CD4-positive, alpha-beta T cell treated with Interleukin-15 for 4 hours (primary cell): Measurements from ENCODE around the gene GRPEL1.
"Not testable (repeated sequence)": the region's sequence is repeated elsewhere in the genome, so short reads cannot be mapped to it uniquely, and the experiment has no call there.

ENCODE experiments used
- DNase-seq: peaks from one replicate; pipeline ENCODE4 v3.0.0-alpha.2; 2020; ENCODE audit warnings: low spot score

The GRPEL1 gene

GRCh38 chr4:7089213-7089986 is 21.5 kb upstream of the GRPEL1 start:
- DNase-seq, result no peak

DNA sequence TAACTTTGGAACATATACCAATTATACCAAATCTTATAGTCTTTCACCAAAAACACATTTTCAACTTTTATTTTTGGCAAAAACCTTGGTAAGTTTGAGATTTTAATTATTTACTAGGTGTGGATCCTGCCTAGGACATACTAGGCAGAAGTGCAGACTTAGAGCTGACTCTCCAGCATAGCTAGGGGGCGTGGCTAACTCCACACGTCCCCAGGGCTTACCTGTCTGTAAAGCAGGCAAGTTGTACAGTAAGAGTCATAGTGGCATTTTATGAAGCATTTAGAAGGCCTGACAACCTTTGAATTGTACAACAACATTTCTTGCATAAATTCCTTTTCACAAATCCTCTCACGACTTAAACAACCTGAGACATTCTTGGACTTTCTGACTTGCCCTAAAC is 19.2 kb upstream of the GRPEL1 start:
- no peak for DNase-seq

GRCh38 chr4:7086384-7086783 is 18.5 kb upstream of the GRPEL1 start:
- no peak for DNase-seq

GRCh38 chr4:7084564-7084961 is 16.7 kb upstream of the GRPEL1 start:
- not testable (repeated sequence) for DNase-seq

DNA sequence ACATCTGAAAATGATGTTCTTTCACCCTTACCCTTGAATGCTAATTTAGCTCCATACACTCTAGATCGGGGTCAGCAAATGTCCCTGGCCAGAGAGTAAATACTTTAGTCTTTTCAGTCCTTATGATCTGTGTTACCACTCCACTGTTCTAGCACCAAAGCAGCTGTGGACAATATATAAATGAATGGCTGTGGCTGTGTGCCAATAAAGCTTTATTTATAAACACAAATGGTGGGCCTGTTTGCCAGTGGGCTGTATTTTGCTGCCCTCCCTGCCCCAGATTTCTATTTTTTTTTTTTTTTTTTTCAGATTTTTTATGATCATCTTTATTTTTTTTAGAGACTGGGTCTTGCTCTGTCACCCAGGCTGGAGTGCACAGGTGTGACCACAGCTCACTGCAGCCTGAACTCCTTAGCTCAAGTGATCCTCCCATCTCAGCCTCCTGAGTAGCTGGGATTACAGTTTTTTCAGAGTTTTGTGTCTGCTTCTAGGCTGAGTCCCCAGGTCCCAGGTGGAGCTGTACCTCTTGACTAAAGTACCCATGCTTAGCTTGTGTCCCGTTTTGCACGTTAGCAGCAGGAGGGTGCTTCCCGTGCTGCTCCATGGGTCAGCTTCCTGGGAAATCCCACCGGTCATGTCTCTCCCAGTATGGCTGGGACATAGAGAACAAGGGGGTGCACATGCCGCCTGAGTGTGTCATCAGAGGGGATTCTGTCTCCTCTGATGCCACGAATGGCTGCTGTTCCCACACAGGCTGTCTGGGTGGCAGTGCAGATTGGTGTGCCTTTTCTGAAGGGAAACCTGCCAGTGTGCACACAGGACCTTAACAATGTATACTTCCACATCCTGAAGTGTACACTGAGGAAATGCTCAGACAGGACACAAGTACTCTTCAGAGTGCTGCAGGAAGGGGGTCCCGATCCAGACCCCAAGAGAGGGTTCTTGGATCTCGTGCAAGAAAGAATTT is 16.0 kb upstream of the GRPEL1 start:
- no peak for DNase-seq

DNA sequence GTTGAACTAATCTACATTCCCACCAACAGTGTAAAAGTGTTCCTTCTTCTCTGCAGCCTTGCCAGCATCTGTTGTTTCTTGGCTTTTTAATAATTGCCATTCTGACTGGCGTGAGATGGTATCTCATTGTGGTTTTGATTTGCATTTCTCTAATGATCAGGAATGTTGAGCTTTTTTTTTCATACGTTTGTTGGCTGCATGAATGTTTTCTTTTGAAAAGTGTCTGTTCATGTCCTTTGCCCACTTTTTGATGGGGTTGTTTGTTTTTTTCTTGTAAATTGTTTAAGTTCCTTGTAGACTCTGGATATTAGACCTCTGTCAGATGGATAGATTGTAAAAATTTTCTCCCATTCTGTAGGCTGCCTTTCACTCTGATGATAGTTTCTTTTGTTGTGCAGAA is 12.0 kb upstream of the GRPEL1 start:
- not testable (repeated sequence) for DNase-seq

DNA sequence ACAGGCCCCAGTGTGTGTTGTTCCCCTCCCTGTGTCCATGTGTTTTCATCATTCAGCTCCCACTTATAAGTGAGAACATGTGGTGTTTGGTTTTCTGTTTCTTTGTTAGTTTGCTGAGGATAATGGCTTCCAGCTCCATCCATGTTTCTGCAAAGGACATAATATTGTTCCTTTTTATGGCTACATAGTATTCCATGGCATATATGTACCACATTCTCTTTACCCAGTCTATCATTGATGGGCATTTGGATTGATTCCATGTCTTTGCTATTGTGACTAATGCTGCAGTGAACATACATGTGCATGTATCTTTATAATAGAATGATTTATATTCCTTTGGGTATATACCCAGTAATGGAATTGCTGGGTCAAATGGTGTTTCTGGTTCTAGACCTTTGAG is 11.6 kb upstream of the GRPEL1 start:
- not testable (repeated sequence) for DNase-seq

DNA sequence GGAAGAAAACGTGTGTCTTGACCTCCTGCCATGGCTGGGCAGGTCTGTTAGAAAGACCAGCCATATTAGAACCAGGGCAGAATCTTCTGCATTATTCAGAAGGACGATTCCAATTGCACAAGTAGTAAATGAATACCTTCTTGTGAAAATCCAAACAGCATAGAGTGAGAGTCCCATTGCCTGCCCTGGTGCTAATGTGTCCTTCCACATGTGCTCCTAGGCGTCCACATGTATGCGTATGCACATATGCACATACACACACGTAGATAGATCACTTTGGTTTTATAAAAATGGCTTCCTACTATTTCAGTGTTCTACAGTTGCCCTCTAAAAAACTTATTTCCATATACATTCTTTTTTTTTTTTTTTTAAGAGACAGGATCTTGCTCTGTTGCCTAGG is 10.2 kb upstream of the GRPEL1 start:
- no peak for DNase-seq

GRCh38 chr4:7077371-7077770 is 9.5 kb upstream of the GRPEL1 start:
- DNase-seq, result no peak

DNA sequence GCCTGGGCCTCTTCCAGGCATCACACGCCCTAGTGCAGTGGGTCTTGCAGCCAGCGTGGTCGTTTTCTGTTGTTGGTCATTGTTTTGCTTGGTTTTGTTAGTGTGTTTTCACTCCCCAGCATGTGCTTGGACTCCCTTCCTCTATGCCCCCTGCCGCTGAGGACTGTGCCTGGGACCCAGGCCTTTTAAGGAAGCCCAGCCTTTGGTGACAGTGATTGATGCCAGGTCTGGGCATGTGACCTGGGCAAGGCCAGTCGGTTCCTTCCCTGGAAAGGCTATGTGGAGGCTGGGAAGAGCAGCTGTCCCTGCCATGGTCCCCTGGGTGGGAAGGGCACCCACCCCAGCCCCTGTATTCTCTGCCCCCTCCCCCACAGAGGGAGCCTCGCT is 8.8 kb upstream of the GRPEL1 start:
- DNase-seq, result no peak

DNA sequence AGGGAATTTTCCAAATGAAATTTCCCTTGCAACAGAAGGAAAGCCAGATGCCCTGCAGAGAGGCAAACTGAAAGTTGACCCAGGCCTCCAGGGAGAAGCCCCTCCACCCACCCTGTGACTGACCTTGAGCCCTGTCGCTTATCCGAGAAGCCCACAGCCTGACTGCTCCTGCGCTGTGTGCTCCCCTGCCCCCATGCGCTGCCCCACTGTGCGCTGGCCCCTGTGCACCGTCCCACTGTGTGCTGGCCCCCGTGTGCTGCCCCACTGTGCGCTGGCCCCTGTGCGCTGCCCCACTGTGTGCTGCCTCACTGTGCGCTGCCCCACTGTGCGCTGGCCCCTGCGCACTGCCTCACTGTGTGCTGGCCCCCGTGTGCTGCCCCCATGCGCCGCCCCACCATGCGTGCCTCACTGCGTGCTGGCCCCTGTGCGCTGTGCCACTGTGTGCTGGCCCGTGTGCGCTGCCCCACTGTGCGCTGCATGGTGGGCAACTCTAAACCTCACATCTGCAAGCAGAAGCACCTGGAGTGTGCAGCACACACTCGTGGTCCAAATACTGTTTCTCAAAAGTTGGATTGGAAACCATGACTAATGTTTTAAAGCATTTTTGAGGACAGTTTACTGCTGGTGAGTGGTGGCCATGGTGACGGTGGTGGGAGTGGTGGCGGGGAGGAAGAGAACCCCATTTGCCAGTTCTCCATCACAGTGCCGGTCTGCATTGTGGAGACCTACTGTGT is 8.3 kb upstream of the GRPEL1 start:
- DNase-seq, result no peak

GRCh38 chr4:7074426-7074825 is 6.6 kb upstream of the GRPEL1 start:
- DNase-seq, result no peak

- DNase-seq, result peak; percentile 17
Measured at GRCh38 chr4:7073526-7074390, 5.9 kb upstream of the GRPEL1 start.

- DNase-seq, result no peak
Measured at GRCh38 chr4:7073059-7073458, 5.2 kb upstream of the GRPEL1 start.

DNA sequence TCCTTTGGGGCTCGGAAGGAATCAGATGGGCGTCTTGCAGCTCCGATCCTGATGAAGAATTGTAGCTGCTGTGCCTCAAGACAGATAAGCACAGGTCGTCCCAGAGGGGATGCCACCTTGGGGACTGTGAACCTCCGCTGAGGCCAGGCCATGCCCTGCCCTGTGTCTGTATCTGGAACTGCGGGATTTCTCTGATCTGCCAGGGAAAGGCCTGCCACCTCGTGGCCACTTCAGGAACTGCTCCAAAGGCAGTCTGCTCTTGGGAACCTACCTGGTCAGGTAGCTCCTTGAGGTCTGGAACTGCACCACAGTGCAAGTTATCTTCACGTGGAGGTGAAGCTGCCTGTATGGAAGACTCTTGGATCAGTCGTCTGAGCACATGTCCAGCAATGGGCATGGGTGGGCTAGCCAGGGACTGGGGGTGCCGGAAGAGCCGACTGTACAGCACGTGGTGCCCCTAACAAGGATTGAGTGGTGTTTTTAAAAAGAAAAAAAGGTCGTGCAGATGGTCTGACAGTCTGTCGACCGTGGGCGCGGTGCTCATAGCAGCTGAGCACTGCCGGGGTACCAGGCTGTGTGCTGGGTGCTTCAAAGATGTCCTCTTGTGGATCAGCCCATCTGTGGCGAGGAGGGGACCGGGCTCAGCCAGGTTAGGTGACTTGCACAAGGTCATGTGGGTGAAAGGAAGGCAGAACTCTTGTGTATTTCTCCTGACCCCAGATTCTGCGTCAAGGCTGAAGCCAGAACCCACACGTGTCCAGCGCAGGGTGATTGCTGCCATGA is 3.1 kb upstream of the GRPEL1 start:
- peak; percentile 89 for DNase-seq

DNA sequence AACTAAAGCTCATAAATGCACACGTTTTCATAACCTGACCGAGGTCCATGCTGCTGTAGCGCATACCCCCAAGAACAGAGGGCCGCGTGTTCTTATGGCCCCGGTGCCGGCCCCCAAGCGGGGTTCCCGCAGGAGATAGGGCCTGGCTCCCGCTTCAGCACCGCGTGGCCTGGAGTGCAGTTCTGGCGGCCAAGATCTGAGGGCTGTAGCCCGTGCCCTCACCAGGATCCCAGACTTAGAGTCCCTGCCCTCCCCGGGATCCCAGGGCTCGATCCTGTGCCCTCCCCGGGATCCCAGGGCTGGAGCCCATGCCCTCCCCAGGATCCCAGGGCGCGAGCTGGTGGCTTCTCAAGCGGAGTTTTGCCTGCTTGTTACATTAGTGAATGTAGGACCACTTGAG is 1.0 kb upstream of the GRPEL1 start:
- DNase-seq, result no peak

- DNase-seq, result no peak
Measured at GRCh38 chr4:7068279-7068842, 497 bp upstream of the GRPEL1 start.

GRCh38 chr4:7067126-7067451 is 775 bp downstream of the GRPEL1 start:
- no peak for DNase-seq

- no peak for DNase-seq
Measured at GRCh38 chr4:7066493-7066892, 1.4 kb downstream of the GRPEL1 start.

DNA sequence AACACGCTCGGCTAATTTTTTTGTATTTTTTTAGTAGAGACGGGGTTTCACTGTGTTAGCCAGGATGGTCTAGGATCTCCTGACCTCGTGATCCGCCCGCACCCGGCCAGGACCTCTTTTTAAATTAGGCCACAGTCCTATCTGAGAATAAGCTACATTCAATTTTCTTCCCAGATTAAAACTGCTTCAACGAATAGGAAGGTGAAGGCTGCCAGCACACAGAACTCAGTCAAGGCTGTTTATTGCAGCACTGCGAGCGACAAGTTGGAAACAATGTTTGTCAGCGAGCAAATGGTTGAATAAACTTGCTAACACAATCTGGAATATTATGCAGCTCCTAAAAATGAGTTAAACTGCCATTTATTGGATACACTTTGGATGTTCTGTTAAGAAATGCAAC is 1.9 kb downstream of the GRPEL1 start:
- no peak for DNase-seq

DNA sequence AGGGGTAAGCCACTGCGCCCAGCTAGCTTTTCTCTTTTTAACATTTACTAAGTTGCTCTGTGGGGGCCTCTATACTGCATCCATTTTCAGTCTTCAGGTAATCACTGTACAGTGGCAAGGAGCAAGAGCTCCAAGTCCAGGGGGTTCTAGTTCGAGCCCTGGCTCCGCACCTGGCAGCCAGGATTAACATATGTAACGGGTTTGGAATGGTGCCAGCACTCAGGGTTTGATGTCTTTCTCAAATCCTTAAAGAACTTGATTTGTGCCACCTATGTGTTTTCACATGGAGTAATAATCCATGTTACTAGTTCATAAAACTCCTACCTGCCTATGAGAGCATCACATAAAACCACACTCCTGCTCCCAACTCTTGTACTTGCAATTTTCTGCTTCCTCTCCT is 4.5 kb downstream of the GRPEL1 start:
- DNase-seq, result no peak
